Peyer's patch (tissue), 4 donors: ENCODE data around the gene TBX5. TPM values are rescaled to one million over a fixed set of nuclear protein-coding genes. Genes with fewer than 3 reads are reported as not detected.
"Not testable (repeated sequence)": the region's sequence is repeated elsewhere in the genome, so short reads cannot be mapped to it uniquely, and the experiment has no call there.

Source experiments
- DNase-seq, 3 donors: peaks; one replicate each; pipeline ENCODE4 v3.0.0-alpha.2; 2017 to 2019
- H3K27ac ChIP-seq, 4 donors: fragments of 200-600 bp; sonication (generic); one replicate each; pipeline ENCODE4 v1.5.1; 2016 to 2019
- H3K27me3 ChIP-seq, 2 donors: fragments of 200-600 bp; sonication (generic); one replicate each; pipeline ENCODE4 v1.5.1; 2019
- H3K36me3 ChIP-seq, 3 donors: fragments of 200-600 bp; sonication (generic); one replicate each; pipeline ENCODE4 v1.5.1; 2016 to 2019
- H3K4me1 ChIP-seq, 4 donors: fragments of 200-600 bp; sonication (generic); one replicate each; pipeline ENCODE4 v1.5.1; 2016 to 2019
- H3K4me3 ChIP-seq, 4 donors: fragments of 200-600 bp; sonication (generic); 1 replicate in 3 of 4; 2 replicates in 1 of 4; pipeline ENCODE4 v1.5.1; 2016 to 2019; ENCODE audit warnings: mild to moderate bottlenecking in 1 of 4
- H3K9me3 ChIP-seq, 4 donors: fragments of 200-600 bp; sonication (generic); one replicate each; pipeline ENCODE4 v1.5.1; 2016 to 2019; ENCODE audit warnings: mild to moderate bottlenecking in 1 of 4
- CTCF ChIP-seq, 6 experiments: fragments of 450-650 bp in 4 of 6; fragments of 200-600 bp in 2 of 6; sonication (generic) in 1 of 6; IDR thresholded peaks; one replicate each; pipeline ENCODE4 v1.5.1; 2017 to 2019; ENCODE audit warnings: antibody characterized with exemption in 6 of 6, mild to moderate bottlenecking in 3 of 6, moderate library complexity in 1 of 6
- POLR2A ChIP-seq, 2 donors: fragments of 450-650 bp; IDR thresholded peaks; one replicate each; pipeline ENCODE4 v1.5.1; 2017; ENCODE audit warnings: antibody characterized with exemption in 2 of 2, mild to moderate bottlenecking in 2 of 2, moderate library complexity in 2 of 2
- total RNA-seq, 4 donors: library from RNA; depleted of rRNA; stranded (reverse); fragments of >200 nt; gene quantifications; one replicate each; pipeline ENCODE4 v1.1.0, GENCODE V29; 2016

The TBX5 gene
- total RNA-seq, 4 donors from 2014 or later = not detected

GRCh38 chr12:114360485-114360884, 45.5 kb downstream of the TBX5 start:
- Histone ChIP-seq H3K9me3 (no peaks in the 10 kb centered on the region), H3K36me3 (no peaks in the 10 kb centered on the region), H3K27ac (no peak overlapping the region), H3K27me3 (no peaks in the 10 kb centered on the region), H3K4me1 (no peaks in the 10 kb centered on the region), H3K4me3 (no peak overlapping the region)
- DNase-seq = no peak
- TF ChIP-seq CTCF (IDR thresholded peaks at IDR 0.05) (no peak), POLR2A (IDR thresholded peaks at IDR 0.05) (no peak)

- TF ChIP-seq POLR2A (IDR thresholded peaks at IDR 0.05) = no peak
- no peak for TF ChIP-seq CTCF (IDR thresholded peaks at IDR 0.05)
- H3K36me3 ChIP-seq = no peaks in the 10 kb centered on the region
- no peak for DNase-seq
Observed at GRCh38 chr12:114355389-114356088, 50.4 kb downstream of the TBX5 start.

GRCh38 chr12:114349239-114349638, 56.7 kb downstream of the TBX5 start:
- H3K9me3 ChIP-seq, H3K4me3 ChIP-seq, DNase-seq, H3K36me3 ChIP-seq, H3K27ac ChIP-seq, H3K27me3 ChIP-seq, H3K4me1 ChIP-seq: not testable (repeated sequence)

More at GRCh38 chr12:114355389-114356088, 50.4 kb downstream of the TBX5 start:
- no peaks in the 10 kb centered on the region for H3K9me3 ChIP-seq
- no peaks in the 10 kb centered on the region for H3K27me3 ChIP-seq
- H3K4me1 ChIP-seq = no peaks in the 10 kb centered on the region
- no peak overlapping the region for H3K27ac ChIP-seq
- H3K4me3 ChIP-seq = no peak overlapping the region

GRCh38 chr12:114347861-114348260, 58.1 kb downstream of the TBX5 start:
- H3K4me1 ChIP-seq = no peaks in the 10 kb centered on the region
- DNase-seq = no peak
- H3K27me3 ChIP-seq = no peaks in the 10 kb centered on the region
- no peaks in the 10 kb centered on the region for H3K36me3 ChIP-seq
- no peaks in the 10 kb centered on the region for H3K9me3 ChIP-seq
- H3K4me3 ChIP-seq = no peak overlapping the region
- no peak for TF ChIP-seq POLR2A (IDR thresholded peaks at IDR 0.05)
- TF ChIP-seq CTCF (IDR thresholded peaks at IDR 0.05) = no peak
- no peak overlapping the region for H3K27ac ChIP-seq

GRCh38 chr12:114344831-114345230, 61.1 kb downstream of the TBX5 start:
- Histone ChIP-seq H3K36me3 (no peaks in the 10 kb centered on the region), H3K27ac (no peak overlapping the region), H3K27me3 (no peaks in the 10 kb centered on the region), H3K4me3 (no peak overlapping the region), H3K9me3 (no peaks in the 10 kb centered on the region), H3K4me1 (no peaks in the 10 kb centered on the region)
- no peak for DNase-seq
- TF ChIP-seq POLR2A (IDR thresholded peaks at IDR 0.05) (no peak), CTCF (IDR thresholded peaks at IDR 0.05) (no peak)

GRCh38 chr12:114344303-114344663, 61.7 kb downstream of the TBX5 start:
- DNase-seq = no peak
- no peaks in the 10 kb centered on the region for H3K27me3 ChIP-seq
- TF ChIP-seq POLR2A (IDR thresholded peaks at IDR 0.05) (no peak), CTCF (IDR thresholded peaks at IDR 0.05) (no peak)
- H3K4me3 ChIP-seq = no peak overlapping the region
- no peaks in the 10 kb centered on the region for H3K4me1 ChIP-seq
- H3K9me3 ChIP-seq = no peaks in the 10 kb centered on the region
- H3K27ac ChIP-seq = no peak overlapping the region
- H3K36me3 ChIP-seq = no peaks in the 10 kb centered on the region
